ENCODE measurements around the gene ALX4.

The ALX4 gene

GRCh38 chr11:44329472-44330230 is 19.7 kb upstream of the ALX4 start:
- Histone ChIP-seq H3K9me3 (ENCODE audit: insufficient read depth, low read depth, low read length) (no peaks in the 10 kb centered on the region), H3K27me3 (ENCODE audit: insufficient read depth, low read length, poor library complexity, severe bottlenecking) (no peaks in the 10 kb centered on the region), H3K4me3 (ENCODE audit: low read length, poor library complexity, severe bottlenecking) (no peak overlapping the region), H3K4me1 (ENCODE audit: insufficient read depth, low read length, poor library complexity, severe bottlenecking) (no peaks in the 10 kb centered on the region), H4K20me1 (ENCODE audit: insufficient read depth, low read length, poor library complexity, severe bottlenecking) (no peaks in the 10 kb centered on the region), H3K79me2 (ENCODE audit: insufficient read depth, low read length) (no peaks in the 10 kb centered on the region), H3F3A (ENCODE audit: low read depth) (no peaks in the 10 kb centered on the region), H3K9me2 (replicated peaks; ENCODE audit: low read depth, low read length) (no peaks in the 10 kb centered on the region), H3K9ac (ENCODE audit: low read depth, low read length, poor library complexity, severe bottlenecking) (no peak overlapping the region), H2AFZ (ENCODE audit: low read length) (no peak overlapping the region), H3K4me2 (ENCODE audit: low read depth, low read length, poor library complexity, severe bottlenecking) (no peak overlapping the region), H3K36me3 (ENCODE audit: insufficient read depth, low read length) (no peaks in the 10 kb centered on the region)
- no peak for TF ChIP-seq CTCF (conservative IDR thresholded peaks at IDR 0.05; ENCODE audit: low read length)
- TF ChIP-seq EZH2phosphoT487 (IDR thresholded peaks at IDR 0.05; ENCODE audit: borderline replicate concordance) = no peak

- Histone ChIP-seq H3K4me1 (ENCODE audit: insufficient read depth, low read length, poor library complexity, severe bottlenecking) (no peaks in the 10 kb centered on the region), H3K27me3 (ENCODE audit: insufficient read depth, low read length, poor library complexity, severe bottlenecking) (no peaks in the 10 kb centered on the region), H3F3A (ENCODE audit: low read depth) (no peaks in the 10 kb centered on the region), H3K79me2 (ENCODE audit: insufficient read depth, low read length) (no peaks in the 10 kb centered on the region), H2AFZ (ENCODE audit: low read length) (no peak overlapping the region), H3K4me3 (ENCODE audit: low read length, poor library complexity, severe bottlenecking) (no peak overlapping the region), H4K20me1 (ENCODE audit: insufficient read depth, low read length, poor library complexity, severe bottlenecking) (no peaks in the 10 kb centered on the region), H3K9me3 (ENCODE audit: insufficient read depth, low read depth, low read length) (no peaks in the 10 kb centered on the region), H3K36me3 (ENCODE audit: insufficient read depth, low read length) (no peaks in the 10 kb centered on the region), H3K9me2 (replicated peaks; ENCODE audit: low read depth, low read length) (no peaks in the 10 kb centered on the region), H3K9ac (ENCODE audit: low read depth, low read length, poor library complexity, severe bottlenecking) (no peak overlapping the region), H3K4me2 (ENCODE audit: low read depth, low read length, poor library complexity, severe bottlenecking) (no peak overlapping the region)
- no peak for TF ChIP-seq CTCF (conservative IDR thresholded peaks at IDR 0.05; ENCODE audit: low read length)
- TF ChIP-seq EZH2phosphoT487 (IDR thresholded peaks at IDR 0.05; ENCODE audit: borderline replicate concordance) = no peak
Measured at GRCh38 chr11:44328138-44328660, 18.3 kb upstream of the ALX4 start.

- no peak overlapping the region for H3K9ac ChIP-seq (ENCODE audit: low read depth, low read length, poor library complexity, severe bottlenecking)
- no peaks in the 10 kb centered on the region for H3K4me1 ChIP-seq (ENCODE audit: insufficient read depth, low read length, poor library complexity, severe bottlenecking)
- no peak overlapping the region for H3K4me3 ChIP-seq (ENCODE audit: low read length, poor library complexity, severe bottlenecking)
- TF ChIP-seq CTCF (conservative IDR thresholded peaks at IDR 0.05; ENCODE audit: low read length) = no peak
- TF ChIP-seq EZH2phosphoT487 (IDR thresholded peaks at IDR 0.05; ENCODE audit: borderline replicate concordance) = no peak
- no peaks in the 10 kb centered on the region for H3K36me3 ChIP-seq (ENCODE audit: insufficient read depth, low read length)
- H4K20me1 ChIP-seq (ENCODE audit: insufficient read depth, low read length, poor library complexity, severe bottlenecking) = no peaks in the 10 kb centered on the region
- H3K9me2 ChIP-seq (replicated peaks; ENCODE audit: low read depth, low read length) = no peaks in the 10 kb centered on the region
- H3K9me3 ChIP-seq (ENCODE audit: insufficient read depth, low read depth, low read length) = no peaks in the 10 kb centered on the region
- H3K79me2 ChIP-seq (ENCODE audit: insufficient read depth, low read length) = no peaks in the 10 kb centered on the region
- no peak overlapping the region for H3K4me2 ChIP-seq (ENCODE audit: low read depth, low read length, poor library complexity, severe bottlenecking)
- H3K27me3 ChIP-seq (ENCODE audit: insufficient read depth, low read length, poor library complexity, severe bottlenecking) = no peaks in the 10 kb centered on the region
- no peak overlapping the region for H2AFZ ChIP-seq (ENCODE audit: low read length)
- no peaks in the 10 kb centered on the region for H3F3A ChIP-seq (ENCODE audit: low read depth)
Measured at GRCh38 chr11:44327730-44328129, 17.8 kb upstream of the ALX4 start.

All from Loucy (cell line).